ENCODE results near the gene DHX30.

DNA sequence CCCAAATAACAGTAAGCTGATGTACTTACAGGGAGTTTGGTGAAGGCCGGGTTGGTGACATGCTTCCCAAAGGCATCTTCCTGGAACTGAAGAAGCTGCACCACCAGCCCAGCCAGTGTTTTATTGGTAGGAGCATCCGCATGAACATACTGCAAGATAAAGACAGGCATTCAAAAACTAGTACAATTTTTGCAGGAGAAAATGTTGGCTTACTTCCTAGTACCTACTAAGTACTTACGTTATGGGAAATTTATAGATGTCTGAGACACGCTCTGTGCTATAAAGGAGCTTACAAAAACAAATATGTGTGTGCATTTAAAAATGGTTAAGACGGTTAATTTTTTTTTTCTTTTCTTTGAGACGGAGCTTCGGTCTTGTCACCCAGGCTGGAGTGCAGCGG is 30.1 kb upstream of the DHX30 start:
- TF ChIP-seq, protein P1, sequence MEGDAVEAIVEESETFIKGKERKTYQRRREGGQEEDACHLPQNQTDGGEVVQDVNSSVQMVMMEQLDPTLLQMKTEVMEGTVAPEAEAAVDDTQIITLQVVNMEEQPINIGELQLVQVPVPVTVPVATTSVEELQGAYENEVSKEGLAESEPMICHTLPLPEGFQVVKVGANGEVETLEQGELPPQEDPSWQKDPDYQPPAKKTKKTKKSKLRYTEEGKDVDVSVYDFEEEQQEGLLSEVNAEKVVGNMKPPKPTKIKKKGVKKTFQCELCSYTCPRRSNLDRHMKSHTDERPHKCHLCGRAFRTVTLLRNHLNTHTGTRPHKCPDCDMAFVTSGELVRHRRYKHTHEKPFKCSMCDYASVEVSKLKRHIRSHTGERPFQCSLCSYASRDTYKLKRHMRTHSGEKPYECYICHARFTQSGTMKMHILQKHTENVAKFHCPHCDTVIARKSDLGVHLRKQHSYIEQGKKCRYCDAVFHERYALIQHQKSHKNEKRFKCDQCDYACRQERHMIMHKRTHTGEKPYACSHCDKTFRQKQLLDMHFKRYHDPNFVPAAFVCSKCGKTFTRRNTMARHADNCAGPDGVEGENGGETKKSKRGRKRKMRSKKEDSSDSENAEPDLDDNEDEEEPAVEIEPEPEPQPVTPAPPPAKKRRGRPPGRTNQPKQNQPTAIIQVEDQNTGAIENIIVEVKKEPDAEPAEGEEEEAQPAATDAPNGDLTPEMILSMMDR (IDR thresholded peaks at IDR 0.05) = no peak
- TF ChIP-seq EZH2 (IDR thresholded peaks at IDR 0.05) = no peak

Measured in neural progenitor cell (in vitro differentiated cells).